Islet of Langerhans (tissue), 1 donor: Measurements from ENCODE around the gene TMPRSS4.

Experiments
- FAIRE-seq: peaks from one replicate; lab custom pipeline; 2011; peaks lifted over from hg19 to GRCh38; lab: Jason Lieb, UNC

TMPRSS4 gene

GRCh38 chr11:118136341-118136740 is 59.5 kb downstream of the TMPRSS4 start:
- FAIRE-seq, result no peak

DNA sequence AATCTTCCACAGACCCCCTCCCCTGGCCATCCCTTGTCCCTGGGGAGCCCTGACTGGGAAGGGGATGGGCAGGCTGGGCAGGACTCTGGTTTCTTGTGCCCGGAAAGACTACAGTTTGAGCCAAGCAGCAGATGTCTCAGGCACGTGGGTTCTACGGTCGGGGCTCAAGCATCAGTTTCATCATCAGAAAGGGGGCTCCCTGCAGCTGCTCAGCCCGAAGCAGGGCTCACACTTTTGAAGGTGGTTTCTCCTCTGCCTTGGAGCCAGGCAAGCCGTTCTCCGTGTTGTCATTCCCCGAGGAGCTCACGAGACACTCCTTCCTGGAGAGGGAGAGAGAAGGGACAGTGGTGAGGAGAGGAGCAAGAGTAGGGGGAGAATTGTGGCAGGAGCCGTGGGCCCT is 59.9 kb downstream of the TMPRSS4 start:
- no peak for FAIRE-seq

- FAIRE-seq, result no peak
These were observed 62.1 kb downstream of the TMPRSS4 start for GRCh38 chr11:118138839-118139420.

DNA sequence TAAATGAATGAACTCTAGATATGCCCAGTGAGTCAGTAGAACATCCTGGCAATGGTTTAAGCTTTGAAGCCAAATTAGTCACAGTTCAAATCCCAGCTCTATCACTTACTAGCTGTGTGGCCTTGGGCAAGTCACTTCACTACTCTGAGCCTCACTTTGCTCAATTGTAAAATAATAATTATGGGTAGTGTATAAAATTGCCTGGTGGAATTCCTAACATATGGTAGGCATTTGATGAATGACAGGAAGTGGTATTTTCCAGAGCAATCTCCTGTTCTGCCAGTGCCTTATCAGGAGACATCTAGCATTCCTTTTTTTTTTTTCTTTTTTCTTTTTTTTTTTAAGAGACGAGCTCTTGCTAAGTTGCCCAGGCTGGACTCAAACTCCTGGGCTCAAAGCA is 62.7 kb downstream of the TMPRSS4 start:
- FAIRE-seq, result no peak

DNA sequence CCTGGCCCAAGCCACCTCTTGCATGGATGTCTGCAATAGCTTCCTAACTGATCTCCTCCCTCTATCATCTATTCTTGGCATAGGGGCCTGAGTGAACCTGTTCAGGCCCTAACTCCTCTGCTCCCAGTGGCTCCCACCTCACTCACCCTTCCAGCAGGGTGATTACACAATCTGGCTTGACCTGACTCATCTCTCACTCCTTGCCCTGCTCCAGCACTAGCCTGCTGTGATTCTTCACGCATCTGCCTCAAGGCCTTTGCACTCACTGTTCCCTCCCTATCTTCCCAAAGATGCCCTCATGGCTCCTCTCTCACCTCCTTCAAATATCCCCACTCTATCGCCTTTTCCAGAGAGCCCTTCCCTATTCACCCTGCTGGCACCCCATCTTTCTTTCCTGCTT is 65.2 kb downstream of the TMPRSS4 start:
- no peak for FAIRE-seq

DNA sequence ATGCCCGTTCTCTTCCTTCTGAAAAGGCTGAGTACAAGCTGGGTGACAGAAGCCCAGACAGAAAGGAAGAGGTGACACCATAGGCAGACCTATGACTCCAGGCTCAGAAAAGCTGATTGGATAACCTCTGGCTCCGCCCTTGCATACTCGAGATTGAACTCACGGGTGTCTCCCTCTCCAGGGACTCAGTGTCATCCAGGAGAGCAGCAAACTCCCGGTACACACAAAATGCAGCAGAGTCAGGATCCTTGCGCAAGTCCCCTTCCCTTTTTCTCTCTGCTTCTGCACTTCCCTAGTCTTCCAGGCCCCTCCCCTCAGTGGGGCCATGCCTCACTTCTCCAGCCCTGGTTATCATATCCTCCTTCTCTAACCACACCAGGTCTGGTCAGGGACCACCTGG is 65.9 kb downstream of the TMPRSS4 start:
- no peak for FAIRE-seq

GRCh38 chr11:118143661-118144185 is 66.8 kb downstream of the TMPRSS4 start:
- FAIRE-seq, result no peak

DNA sequence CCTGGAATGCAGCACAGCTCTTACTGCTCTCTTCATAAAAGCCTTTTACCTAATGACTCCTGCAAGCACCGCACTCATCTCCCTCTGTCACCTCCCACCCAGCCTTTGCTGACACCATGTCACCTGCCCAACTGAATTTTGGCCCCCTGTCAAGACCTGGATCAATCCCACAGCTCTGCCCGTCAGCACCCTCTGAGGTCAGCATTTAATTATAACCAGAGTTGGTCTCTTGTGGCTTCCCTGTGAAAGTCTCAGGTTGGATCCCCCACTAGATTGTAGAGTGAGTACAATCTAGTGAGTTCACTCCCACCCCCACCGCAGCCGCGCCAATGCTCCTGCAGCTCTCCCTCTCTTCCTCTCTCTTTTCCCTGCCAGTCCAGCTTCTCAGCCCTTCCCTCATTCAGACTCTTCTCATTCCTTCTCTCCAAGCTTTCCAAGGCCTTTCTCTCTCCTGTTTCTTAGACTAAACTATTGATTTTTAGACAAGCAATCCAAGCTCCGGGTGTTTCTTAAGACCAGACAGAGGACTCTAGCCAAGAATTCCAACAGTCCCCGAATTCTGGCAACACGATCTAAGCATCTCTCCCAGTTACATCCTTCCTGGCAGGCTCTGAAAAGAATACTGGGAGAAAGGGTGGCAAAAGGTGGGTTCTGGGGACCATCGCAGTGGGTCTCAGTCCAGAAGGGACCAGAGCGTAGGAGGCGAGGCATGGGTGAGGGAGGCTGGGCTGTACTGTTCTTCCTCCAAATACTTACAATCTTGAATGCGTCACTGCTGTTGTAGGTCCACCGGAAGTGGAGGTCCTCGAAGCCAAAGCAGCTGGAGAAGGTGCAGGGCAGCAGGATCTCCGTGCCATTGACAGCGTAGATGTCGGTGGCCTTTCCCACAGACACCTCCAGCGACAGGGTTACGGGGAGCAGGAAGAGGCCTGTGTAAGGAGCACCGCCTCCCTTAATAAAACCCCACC is 67.7 kb downstream of the TMPRSS4 start:
- FAIRE-seq, result no peak

DNA sequence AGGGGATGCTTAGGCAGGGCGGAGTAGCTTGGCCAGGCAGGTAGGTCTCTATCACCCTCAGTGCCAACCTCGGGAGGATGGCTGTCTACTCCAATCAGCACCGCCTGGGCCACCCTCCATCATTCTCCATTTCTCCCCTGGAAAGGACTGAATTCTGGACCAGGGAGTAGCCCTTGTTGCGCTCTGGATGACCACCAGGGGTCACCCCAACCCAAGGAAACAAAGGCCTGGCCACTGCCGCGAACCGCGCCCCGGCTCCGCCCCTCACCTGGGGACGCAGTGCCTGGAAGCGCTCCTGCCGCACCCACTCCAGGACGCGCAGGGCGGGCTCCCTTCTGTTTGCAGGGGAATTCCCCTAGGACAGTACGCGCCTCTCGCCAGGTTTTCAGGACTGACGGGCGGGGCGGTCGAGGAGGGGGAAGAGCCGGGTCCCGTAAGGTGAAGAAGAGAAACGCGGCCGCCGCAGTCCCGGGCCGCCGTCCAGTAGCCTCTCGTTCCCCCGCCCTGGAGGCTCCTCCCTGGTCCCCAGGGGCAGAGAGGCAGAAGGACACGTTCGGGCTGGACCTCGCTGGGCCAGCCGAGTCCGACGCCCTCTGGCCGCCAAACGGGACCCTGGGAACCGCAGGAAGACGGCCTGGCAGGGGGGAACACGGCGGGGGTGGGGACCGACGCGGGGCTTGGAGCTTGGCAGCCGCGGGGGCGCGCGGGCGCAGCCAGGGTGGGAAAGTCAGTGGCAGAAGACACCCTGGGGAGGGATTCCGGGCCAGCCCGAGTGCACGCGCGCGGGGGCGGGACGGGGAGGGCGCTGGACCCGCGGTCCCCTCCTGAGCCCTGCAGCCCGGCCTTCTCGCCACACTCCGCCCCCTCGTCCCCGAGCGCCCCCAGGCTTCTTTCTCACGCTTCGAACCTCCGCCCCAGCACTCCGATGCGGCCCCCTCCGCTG is 68.7 kb downstream of the TMPRSS4 start:
- peak; percentile 45 for FAIRE-seq

DNA sequence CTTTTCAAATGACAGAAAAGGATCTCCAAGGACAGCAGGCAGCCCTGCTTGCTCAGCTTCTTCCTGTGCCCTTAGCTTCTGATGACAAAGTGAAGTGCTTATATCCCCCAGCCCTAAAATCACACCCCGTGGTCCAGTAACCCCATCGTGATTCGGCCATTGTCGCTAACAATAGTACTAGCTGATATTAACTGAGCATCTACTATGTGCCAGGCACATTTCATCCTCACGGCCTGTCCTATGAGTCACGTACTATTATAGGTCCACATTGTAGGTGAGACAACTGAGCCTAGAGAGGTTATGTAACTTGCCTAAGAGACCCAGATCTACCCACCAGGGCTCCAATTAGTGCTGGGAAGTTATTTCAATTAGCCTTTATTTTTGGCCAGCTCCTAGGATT is 69.7 kb downstream of the TMPRSS4 start:
- no peak for FAIRE-seq

- no peak for FAIRE-seq
These were observed 70.6 kb downstream of the TMPRSS4 start for GRCh38 chr11:118147502-118147901.

GRCh38 chr11:118148240-118148639 is 71.4 kb downstream of the TMPRSS4 start:
- FAIRE-seq, result no peak

GRCh38 chr11:118148856-118149255 is 72.0 kb downstream of the TMPRSS4 start:
- no peak for FAIRE-seq

DNA sequence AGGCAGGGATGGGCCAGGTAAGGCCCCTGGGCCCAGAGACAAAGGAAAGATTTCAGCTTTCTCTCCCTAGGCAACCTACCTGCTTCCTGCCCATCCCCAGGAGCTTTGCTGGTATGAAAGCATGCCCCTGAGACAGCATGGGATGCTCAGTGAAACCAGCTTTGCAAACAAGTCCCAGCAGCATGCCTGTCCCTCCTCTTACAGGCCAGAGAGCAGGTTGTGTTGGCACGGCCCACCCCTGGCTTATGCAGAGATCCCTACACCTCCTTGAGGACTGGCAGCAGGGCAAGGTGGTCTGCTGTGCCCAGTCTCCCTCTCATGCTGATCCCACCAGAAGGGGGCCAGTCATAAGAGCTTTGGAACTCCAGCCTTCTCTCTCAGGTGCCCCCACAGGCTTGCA is 72.6 kb downstream of the TMPRSS4 start:
- no peak for FAIRE-seq

DNA sequence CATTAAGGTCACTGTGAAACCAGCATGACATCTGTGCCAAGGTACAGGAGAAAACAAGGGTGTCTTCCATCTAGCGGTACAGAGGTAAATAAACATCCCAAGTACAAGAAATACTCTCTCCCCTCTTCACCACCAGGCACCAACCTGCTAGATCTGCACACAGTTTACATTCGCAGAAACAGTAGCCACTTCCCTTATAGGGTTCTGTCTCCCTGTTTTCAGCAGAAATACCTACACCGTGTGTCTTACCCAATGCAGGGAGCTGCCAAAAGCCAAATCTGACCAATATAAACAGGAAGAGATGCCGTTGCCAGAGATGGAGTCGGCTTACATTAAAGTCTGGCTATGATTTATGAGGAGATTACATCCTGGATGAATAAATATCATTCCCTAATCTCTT is 74.6 kb downstream of the TMPRSS4 start:
- FAIRE-seq, result no peak

DNA sequence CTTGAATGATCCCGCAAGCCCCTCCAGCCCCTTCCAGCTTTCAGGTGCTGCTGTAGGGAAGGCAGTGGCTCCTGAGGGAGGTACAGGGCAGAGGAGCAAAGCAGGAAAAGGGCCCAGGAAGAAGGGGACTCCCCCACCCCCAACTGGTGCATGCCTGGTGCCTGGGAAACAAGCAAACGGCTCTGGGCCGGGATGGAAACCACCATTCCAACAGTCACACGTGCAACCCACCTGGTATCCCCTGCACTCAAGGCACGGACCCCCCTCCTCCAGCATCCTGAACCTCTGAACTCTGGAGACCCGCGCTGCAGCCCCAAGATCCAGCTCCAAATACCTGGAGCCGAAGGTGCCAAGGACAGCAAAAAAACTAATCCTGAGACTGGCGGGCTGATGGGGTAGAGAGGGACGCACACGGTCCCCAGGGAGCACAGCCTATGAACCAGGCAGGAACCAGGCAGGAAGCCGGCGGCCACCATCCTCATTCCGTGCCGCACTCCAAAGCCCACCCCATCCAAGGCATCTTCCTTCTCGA is 75.2 kb downstream of the TMPRSS4 start:
- FAIRE-seq, result no peak

- no peak for FAIRE-seq
These were observed 75.9 kb downstream of the TMPRSS4 start, which contains the start of gene SCN4B for GRCh38 chr11:118152552-118153471. TSS of gene SCN4B (minus strand) at chr11:118152823. CDS start at chr11:118152673, 150 bp downstream.

DNA sequence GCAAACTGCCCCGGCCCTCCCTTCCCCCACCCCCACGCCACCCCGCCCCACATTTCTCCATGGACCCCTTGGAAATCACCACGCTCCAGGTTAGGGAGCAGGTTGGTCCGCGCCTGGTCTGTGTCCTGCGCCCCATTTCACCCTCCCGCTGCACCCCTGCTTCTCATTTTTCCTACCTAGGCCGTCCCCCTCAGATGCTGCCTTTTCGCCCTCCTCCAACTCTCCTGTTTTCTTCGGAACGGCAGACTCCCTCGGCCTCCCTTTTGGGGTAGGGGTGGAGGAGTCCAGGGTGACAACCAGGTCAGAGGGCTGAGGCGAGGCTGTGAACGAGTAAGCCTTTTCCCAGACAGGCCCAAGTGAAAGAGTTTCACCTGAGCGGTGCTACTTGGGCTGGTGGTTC is 76.6 kb downstream of the TMPRSS4 start:
- FAIRE-seq, result no peak

GRCh38 chr11:118153976-118154375 is 77.1 kb downstream of the TMPRSS4 start:
- FAIRE-seq, result no peak

DNA sequence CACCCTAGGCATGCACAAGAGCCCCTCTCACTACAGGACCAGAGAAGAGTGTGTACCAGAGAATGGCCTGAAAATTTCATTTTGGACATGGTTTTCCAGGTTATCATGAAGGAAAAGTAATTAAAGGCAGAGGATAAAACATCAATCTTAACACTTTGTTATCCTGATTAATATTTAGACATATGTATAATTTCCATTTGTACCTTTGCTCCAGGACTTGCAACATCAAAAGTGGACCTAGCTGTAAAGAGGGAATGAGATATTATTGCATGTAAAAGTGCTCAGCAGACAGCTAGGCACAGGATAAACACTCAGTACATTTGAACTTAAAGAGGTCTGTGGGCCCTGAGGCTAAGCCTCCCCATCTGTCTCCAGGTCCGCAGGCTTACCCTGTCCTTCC is 77.8 kb downstream of the TMPRSS4 start:
- FAIRE-seq, result no peak
